Kidney epithelial cell (primary cell): ENCODE results near the gene CSF3. TPM values are rescaled to one million over a fixed set of nuclear protein-coding genes. Genes with fewer than 3 reads are reported as not detected.

Experiments used
- DNase-seq: peaks from one replicate; pipeline ENCODE4 v3.0.0-alpha.2; 2010; ENCODE audit warnings: low read depth
- H3K27me3 ChIP-seq: 2 replicates; pipeline ENCODE4 v1.6.0; 2011; ENCODE audit warnings: low read length; ENCODE audit not compliant: control insufficient read depth, insufficient read depth
- H3K36me3 ChIP-seq: 2 replicates; pipeline ENCODE4 v1.5.1; 2011; ENCODE audit warnings: low read length; ENCODE audit not compliant: control insufficient read depth, insufficient read depth
- H3K4me3 ChIP-seq: 2 replicates; pipeline ENCODE4 v1.5.1; 2011; ENCODE audit warnings: low read depth, mild to moderate bottlenecking, control low read depth, low read length
- total RNA-seq: library from RNA; depleted of rRNA; stranded (reverse); fragments of >200 nt; gene quantifications from 2 replicates; pipeline ENCODE4 v1.2.3, GENCODE V29; 2015
- TF ChIP-seq, protein P1 (sequence below): IDR thresholded peaks from 2 replicates; pipeline ENCODE4 v1.5.1; 2011; ENCODE audit warnings: mild to moderate bottlenecking, moderate library complexity, low read length, control low read depth, inconsistent platforms; ENCODE audit not compliant: insufficient read depth, poor library complexity, severe bottlenecking

CSF3 gene
- total RNA-seq, 1 donor from 2014 or later, result not detected

DNA sequence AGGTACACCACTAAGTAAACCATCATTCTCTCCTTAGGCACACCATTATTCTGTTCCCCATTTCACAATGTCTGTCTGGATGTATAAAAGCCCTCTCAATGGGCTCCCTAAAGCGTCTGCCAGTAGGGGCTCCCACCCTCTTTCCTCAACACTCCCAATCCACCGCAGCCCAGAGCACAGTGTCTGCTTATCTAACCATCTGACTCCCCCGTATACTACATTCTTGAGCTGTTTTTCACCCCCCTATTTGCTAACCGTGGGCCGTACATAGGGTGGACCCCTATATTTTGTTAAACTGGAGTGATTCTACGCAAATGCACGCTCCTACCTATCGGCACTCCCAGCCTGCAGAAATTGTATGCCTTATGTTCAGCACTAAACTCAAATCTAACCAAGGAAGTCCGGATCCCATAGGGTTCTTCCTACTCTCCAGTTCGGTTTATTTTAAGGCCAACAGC lies 35.3 kb upstream of the CSF3 start:
- TF ChIP-seq, protein P1, sequence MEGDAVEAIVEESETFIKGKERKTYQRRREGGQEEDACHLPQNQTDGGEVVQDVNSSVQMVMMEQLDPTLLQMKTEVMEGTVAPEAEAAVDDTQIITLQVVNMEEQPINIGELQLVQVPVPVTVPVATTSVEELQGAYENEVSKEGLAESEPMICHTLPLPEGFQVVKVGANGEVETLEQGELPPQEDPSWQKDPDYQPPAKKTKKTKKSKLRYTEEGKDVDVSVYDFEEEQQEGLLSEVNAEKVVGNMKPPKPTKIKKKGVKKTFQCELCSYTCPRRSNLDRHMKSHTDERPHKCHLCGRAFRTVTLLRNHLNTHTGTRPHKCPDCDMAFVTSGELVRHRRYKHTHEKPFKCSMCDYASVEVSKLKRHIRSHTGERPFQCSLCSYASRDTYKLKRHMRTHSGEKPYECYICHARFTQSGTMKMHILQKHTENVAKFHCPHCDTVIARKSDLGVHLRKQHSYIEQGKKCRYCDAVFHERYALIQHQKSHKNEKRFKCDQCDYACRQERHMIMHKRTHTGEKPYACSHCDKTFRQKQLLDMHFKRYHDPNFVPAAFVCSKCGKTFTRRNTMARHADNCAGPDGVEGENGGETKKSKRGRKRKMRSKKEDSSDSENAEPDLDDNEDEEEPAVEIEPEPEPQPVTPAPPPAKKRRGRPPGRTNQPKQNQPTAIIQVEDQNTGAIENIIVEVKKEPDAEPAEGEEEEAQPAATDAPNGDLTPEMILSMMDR, result peak; percentile 32
- no peaks in the 10 kb centered on the region for H3K36me3 ChIP-seq
- H3K27me3 ChIP-seq, result no peaks in the 10 kb centered on the region
- peak overlapping the region; percentile 50 for H3K4me3 ChIP-seq
- no peak for DNase-seq

DNA sequence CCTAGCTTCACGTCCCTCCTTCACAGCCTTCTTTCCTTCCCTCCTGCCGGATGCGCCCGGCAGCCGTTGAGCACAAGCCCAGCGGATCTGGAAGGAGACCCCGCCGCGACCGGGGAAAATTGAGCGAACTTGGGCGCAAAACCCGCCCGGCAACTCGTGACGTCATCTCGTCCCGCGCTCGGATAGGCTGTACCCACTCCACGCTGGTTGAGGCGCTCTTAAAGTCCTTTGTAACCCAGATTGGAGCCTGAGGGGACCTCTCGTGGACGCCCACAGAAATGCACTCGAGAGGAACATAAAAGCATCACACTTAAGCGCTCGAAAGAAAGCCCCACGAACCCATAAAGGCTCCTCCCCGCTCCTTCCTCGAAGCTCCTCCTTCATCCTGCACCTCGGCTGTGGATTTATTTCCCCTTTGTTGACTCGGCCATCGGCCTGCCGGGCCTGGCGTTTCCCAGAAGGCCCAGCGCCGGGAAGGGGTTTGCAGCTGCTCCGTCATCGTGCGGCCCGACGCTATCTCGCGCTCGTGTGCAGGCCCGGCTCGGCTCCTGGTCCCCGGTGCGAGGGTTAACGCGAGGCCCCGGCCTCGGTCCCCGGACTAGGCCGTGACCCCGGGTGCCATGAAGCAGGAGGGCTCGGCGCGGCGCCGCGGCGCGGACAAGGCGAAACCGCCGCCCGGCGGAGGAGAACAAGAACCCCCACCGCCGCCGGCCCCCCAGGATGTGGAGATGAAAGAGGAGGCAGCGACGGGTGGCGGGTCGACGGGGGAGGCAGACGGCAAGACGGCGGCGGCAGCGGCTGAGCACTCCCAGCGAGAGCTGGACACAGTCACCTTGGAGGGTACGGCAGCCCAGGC lies 34.7 kb upstream of the CSF3 start, which contains the start of gene PSMD3:
PSMD3 (plus strand) TSS at position 457 of the 856 bp plus-strand sequence; CDS start at position 621, 164 bp downstream.
- DNase-seq, result peak; percentile 98
- TF ChIP-seq, protein P1, result peak; percentile 70
- Histone ChIP-seq H3K27me3 (no peaks in the 10 kb centered on the region), H3K4me3 (peak within 1 kb of the TSS; percentile 94), H3K36me3 (no peaks in the 10 kb centered on the region)

DNA sequence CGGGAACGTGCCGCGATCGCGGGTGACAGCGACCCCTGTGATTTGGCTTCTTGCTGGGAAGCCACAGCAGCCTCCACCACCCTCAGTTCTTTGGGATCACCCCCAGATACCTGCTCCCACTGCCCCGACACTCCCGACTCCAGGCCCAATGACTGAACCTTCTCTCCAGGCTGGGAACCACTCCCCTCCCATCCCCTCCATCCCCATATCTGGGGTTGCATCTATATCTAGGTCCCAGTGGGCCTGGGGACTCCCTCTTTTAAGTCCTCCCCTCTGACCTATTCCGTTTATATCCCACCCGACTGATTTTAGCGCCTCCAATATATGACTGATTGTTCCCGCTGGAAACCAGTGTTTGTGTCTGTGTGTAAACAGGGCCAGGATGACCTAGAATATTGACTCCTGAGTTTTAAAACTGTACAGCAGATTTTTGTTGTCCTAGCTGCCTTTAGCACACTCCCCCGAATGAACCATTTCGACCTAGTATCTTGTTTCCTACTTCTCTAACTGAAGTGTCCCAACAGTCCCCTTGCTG lies 34.0 kb upstream of the CSF3 start:
- Histone ChIP-seq H3K27me3 (no peaks in the 10 kb centered on the region), H3K4me3 (peak overlapping the region; percentile 94), H3K36me3 (no peaks in the 10 kb centered on the region)
- no peak for DNase-seq
- TF ChIP-seq, protein P1, result no peak

DNA sequence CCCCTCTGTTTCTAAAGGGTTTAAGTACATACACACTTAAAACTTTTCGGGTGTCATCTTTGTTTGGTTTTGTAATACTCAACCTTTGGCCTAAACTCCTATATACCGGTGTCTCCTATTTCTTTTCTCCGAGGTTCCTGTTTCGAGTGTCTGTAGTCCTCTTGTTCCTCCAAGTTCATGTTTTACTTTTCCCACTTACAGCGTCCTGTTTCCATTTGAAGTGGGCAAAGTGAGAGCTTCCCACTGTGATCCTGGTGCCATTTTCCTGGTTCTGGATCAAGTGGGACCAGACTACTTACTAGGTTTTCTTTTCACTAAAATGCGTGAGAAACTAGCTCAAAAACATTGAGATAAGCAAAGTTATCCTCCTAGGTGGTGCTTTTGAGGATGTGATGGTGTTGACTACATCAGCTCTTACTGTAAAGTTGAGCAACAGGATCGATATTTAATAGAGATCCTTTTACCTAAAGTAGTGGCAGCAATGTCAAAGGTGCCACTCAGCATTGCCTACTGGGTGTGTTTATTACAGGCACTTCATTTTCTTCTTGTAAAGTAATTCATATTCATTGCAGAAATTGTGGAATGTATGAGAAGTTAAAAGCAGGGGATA lies 33.4 kb upstream of the CSF3 start:
- TF ChIP-seq, protein P1, result no peak
- H3K4me3 ChIP-seq, result peak overlapping the region; percentile 94
- no peak for DNase-seq
- no peaks in the 10 kb centered on the region for H3K27me3 ChIP-seq
- no peaks in the 10 kb centered on the region for H3K36me3 ChIP-seq

DNA sequence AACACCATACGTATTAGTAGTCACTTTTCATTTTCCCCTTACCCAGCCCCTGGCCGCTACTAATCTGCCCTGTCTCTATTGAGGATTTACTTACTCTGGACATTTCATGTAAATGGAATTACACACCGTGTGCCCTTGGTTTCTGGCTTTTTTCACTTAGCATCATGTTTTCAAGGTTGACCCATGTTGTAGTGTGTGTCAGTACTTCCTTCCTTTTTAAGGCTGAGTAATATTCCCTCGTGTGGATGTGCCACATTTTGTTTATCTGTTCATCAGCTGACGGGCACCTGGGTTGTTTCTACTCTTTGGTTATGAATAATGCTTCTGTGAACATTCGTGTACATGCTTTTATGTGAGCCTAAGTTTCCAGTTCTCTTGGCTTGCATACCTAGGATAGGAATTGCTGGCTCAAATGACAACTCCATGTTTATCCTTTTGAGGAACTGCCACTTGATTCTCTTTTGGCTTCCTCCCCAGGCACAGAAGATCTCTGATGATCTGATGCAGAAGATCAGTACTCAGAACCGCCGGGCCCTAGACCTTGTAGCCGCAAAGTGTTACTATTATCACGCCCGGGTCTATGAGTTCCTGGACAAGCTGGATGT lies 26.9 kb upstream of the CSF3 start:
- TF ChIP-seq, protein P1, result no peak
- Histone ChIP-seq H3K27me3 (no peaks in the 10 kb centered on the region), H3K4me3 (no peak overlapping the region), H3K36me3 (no peaks in the 10 kb centered on the region)
- DNase-seq, result no peak
